Adrenal gland (tissue), 5 donors: ENCODE measurements around the gene ADGRA1.

Experiments used
- CTCF ChIP-seq, 6 experiments: fragments of 450-650 bp in 4 of 6; fragments of 200-600 bp in 2 of 6; sonication (generic) in 1 of 6; IDR thresholded peaks; 1 replicate in 5 of 6; 2 replicates in 1 of 6; pipeline versions ENCODE4 v1.5.1 to v1.8.0; 2016 to 2021; ENCODE audit warnings: antibody characterized with exemption in 6 of 6, mild to moderate bottlenecking in 2 of 6, moderate library complexity in 1 of 6
- POLR2A ChIP-seq, 2 donors: fragments of 450-650 bp; IDR thresholded peaks; one replicate each; pipeline ENCODE4 v1.6.1; 2017; ENCODE audit warnings: antibody characterized with exemption in 2 of 2, mild to moderate bottlenecking in 2 of 2, moderate library complexity in 1 of 2
- donor health status: DM: no; HTN: no; CAD: no.

GRCh38 chr10:133135116-133135465, 47.4 kb downstream of the ADGRA1 start:
- TF ChIP-seq CTCF (IDR thresholded peaks at IDR 0.05) (no peak), POLR2A (IDR thresholded peaks at IDR 0.05) (no peak)
